Body of pancreas (tissue), 4 donors: ENCODE measurements around the gene HCLS1.

Source experiments
- CTCF ChIP-seq, 7 experiments: fragments of 450-650 bp in 4 of 7; fragments of 200-600 bp in 3 of 7; sonication (generic) in 3 of 7; IDR thresholded peaks; one replicate each; pipeline ENCODE4 v1.5.1; 2016 to 2019; ENCODE audit warnings: antibody characterized with exemption in 7 of 7
- POLR2A ChIP-seq, 3 donors: fragments of 450-650 bp; IDR thresholded peaks; one replicate each; pipeline ENCODE4 v1.6.1; 2016; ENCODE audit warnings: antibody characterized with exemption in 3 of 3, mild to moderate bottlenecking in 2 of 3

- no peak for TF ChIP-seq CTCF (IDR thresholded peaks at IDR 0.05)
- TF ChIP-seq POLR2A (IDR thresholded peaks at IDR 0.05), result no peak
Measured at GRCh38 chr3:121661376-121661775, 673 bp upstream of the HCLS1 start.
